Jurkat, Clone E6-1 (cell line): Measurements from ENCODE around the gene TEKTIP1.
"Not testable (repeated sequence)": the region's sequence is repeated elsewhere in the genome, so short reads cannot be mapped to it uniquely, and the experiment has no call there.

ENCODE experiments used
- DNase-seq: peaks from one replicate; pipeline ENCODE4 v3.0.0-alpha.2; 2011; ENCODE audit warnings: low read depth, low spot score
- H3K4me3 ChIP-seq: 2 replicates; pipeline ENCODE4 v1.5.1; 2011; ENCODE audit warnings: mild to moderate bottlenecking, low read length, control low read depth, moderate library complexity

TEKTIP1 gene

GRCh38 chr19:3506384-3507340 is 32.3 kb upstream of the TEKTIP1 start:
- DNase-seq, result no peak
- H3K4me3 ChIP-seq, result peak overlapping the region; percentile 84

- DNase-seq, result no peak
- H3K4me3 ChIP-seq, result peak overlapping the region; percentile 84
Measured at GRCh38 chr19:3507371-3508120, 31.4 kb upstream of the TEKTIP1 start.

- H3K4me3 ChIP-seq, DNase-seq: not testable (repeated sequence)
Measured at GRCh38 chr19:3508121-3508661, 30.8 kb upstream of the TEKTIP1 start.

GRCh38 chr19:3508771-3509535 is 30.0 kb upstream of the TEKTIP1 start:
- H3K4me3 ChIP-seq, result no peak overlapping the region
- no peak for DNase-seq

GRCh38 chr19:3509566-3509989 is 29.4 kb upstream of the TEKTIP1 start:
- DNase-seq, result no peak
- H3K4me3 ChIP-seq, result no peak overlapping the region

GRCh38 chr19:3510727-3511126 is 28.2 kb upstream of the TEKTIP1 start:
- H3K4me3 ChIP-seq, result no peak overlapping the region
- DNase-seq, result no peak

- DNase-seq, result no peak
- no peak overlapping the region for H3K4me3 ChIP-seq
Measured at GRCh38 chr19:3511506-3512251, 27.3 kb upstream of the TEKTIP1 start.

- H3K4me3 ChIP-seq, result no peak overlapping the region
- no peak for DNase-seq
Measured at GRCh38 chr19:3512562-3513228, 26.3 kb upstream of the TEKTIP1 start.

GRCh38 chr19:3513229-3514140 is 25.5 kb upstream of the TEKTIP1 start:
- H3K4me3 ChIP-seq, result no peak overlapping the region
- no peak for DNase-seq

- DNase-seq, result no peak
- H3K4me3 ChIP-seq, result no peak overlapping the region
Measured at GRCh38 chr19:3514930-3515329, 24.0 kb upstream of the TEKTIP1 start.

- H3K4me3 ChIP-seq, result no peak overlapping the region
- no peak for DNase-seq
Measured at GRCh38 chr19:3515891-3516422, 23.0 kb upstream of the TEKTIP1 start.

- peak; percentile 61 for DNase-seq
- no peak overlapping the region for H3K4me3 ChIP-seq
Measured at GRCh38 chr19:3516675-3517207, 22.2 kb upstream of the TEKTIP1 start.

GRCh38 chr19:3517638-3518037 is 21.3 kb upstream of the TEKTIP1 start:
- no peak for DNase-seq
- no peak overlapping the region for H3K4me3 ChIP-seq

- DNase-seq, result no peak
Measured at GRCh38 chr19:3518255-3518654, 20.7 kb upstream of the TEKTIP1 start.

GRCh38 chr19:3518659-3519058 is 20.3 kb upstream of the TEKTIP1 start:
- no peak for DNase-seq
- H3K4me3 ChIP-seq, result no peak overlapping the region

More at GRCh38 chr19:3518255-3518654, 20.7 kb upstream of the TEKTIP1 start:
- H3K4me3 ChIP-seq, result no peak overlapping the region

GRCh38 chr19:3519126-3519525 is 19.8 kb upstream of the TEKTIP1 start:
- no peak overlapping the region for H3K4me3 ChIP-seq
- DNase-seq, result no peak
